NT2/D1 (cell line): ENCODE measurements around the gene RAB31.

Experiments used
- DNase-seq: peaks from one replicate; pipeline ENCODE4 v3.0.0-alpha.2; 2011; ENCODE audit warnings: low read depth, low spot score
- H3K27me3 ChIP-seq: 2 replicates; pipeline ENCODE4 v1.6.0; 2011; ENCODE audit warnings: mild to moderate bottlenecking; ENCODE audit not compliant: insufficient read length, insufficient read depth
- H3K36me3 ChIP-seq: 2 replicates; pipeline ENCODE4 v1.6.1; 2011; ENCODE audit warnings: mild to moderate bottlenecking, low read length, mixed read lengths; ENCODE audit not compliant: insufficient read depth, insufficient read length
- H3K4me1 ChIP-seq: 2 replicates; pipeline ENCODE4 v1.5.1; 2011; ENCODE audit not compliant: insufficient read depth, insufficient read length
- H3K4me3 ChIP-seq: 2 replicates; pipeline ENCODE4 v1.5.1; 2011; ENCODE audit warnings: low read depth; ENCODE audit not compliant: insufficient read length
- H3K9ac ChIP-seq: 2 replicates; pipeline ENCODE4 v1.6.0; 2011; ENCODE audit warnings: low read depth; ENCODE audit not compliant: insufficient read length
- H3K9me3 ChIP-seq: 2 replicates; pipeline ENCODE4 v1.5.1; 2011; ENCODE audit warnings: mild to moderate bottlenecking, low read length; ENCODE audit not compliant: insufficient read depth
- SUZ12 ChIP-seq: IDR thresholded peaks from 2 replicates; pipeline ENCODE4 v1.6.1; 2011; ENCODE audit not compliant: insufficient read length, insufficient read depth; ENCODE audit errors: extremely low read depth
- YY1 ChIP-seq: IDR thresholded peaks from 2 replicates; pipeline ENCODE4 v1.6.1; 2011; ENCODE audit not compliant: insufficient read length, insufficient read depth
- ZNF274 ChIP-seq: IDR thresholded peaks from 2 replicates; pipeline ENCODE4 v1.6.1; 2011; ENCODE audit warnings: mild to moderate bottlenecking, low read depth, low read length

The RAB31 gene

GRCh38 chr18:9835825-9836224, 127.7 kb downstream of the RAB31 start:
- peaks cover 11% of the 10 kb centered on the region for H3K4me1 ChIP-seq
- TF ChIP-seq ZNF274, result no peak
- no peak for TF ChIP-seq SUZ12
- no peak for TF ChIP-seq YY1
- no peaks in the 10 kb centered on the region for H3K27me3 ChIP-seq
- H3K36me3 ChIP-seq, result peaks cover 23% of the 10 kb centered on the region
- DNase-seq, result no peak
- H3K4me3 ChIP-seq, result no peak overlapping the region
- no peaks in the 10 kb centered on the region for H3K9me3 ChIP-seq
- H3K9ac ChIP-seq, result no peak overlapping the region

GRCh38 chr18:9838144-9838877, 130.2 kb downstream of the RAB31 start:
- no peaks in the 10 kb centered on the region for H3K9me3 ChIP-seq
- TF ChIP-seq SUZ12 (no peak), ZNF274 (no peak), YY1 (no peak)
- H3K27me3 ChIP-seq, result no peaks in the 10 kb centered on the region
- peaks cover 11% of the 10 kb centered on the region for H3K4me1 ChIP-seq
- peaks cover 16% of the 10 kb centered on the region for H3K36me3 ChIP-seq
- DNase-seq, result peak; percentile 85
- no peak overlapping the region for H3K4me3 ChIP-seq
- H3K9ac ChIP-seq, result no peak overlapping the region

GRCh38 chr18:9839211-9839610, 131.1 kb downstream of the RAB31 start:
- TF ChIP-seq ZNF274, result no peak
- TF ChIP-seq YY1, result no peak
- TF ChIP-seq SUZ12, result no peak

GRCh38 chr18:9839853-9840252, 131.8 kb downstream of the RAB31 start:
- no peak for DNase-seq
- Histone ChIP-seq H3K27me3 (no peaks in the 10 kb centered on the region), H3K9ac (no peak overlapping the region), H3K4me1 (peaks cover 11% of the 10 kb centered on the region), H3K9me3 (no peaks in the 10 kb centered on the region), H3K36me3 (peaks cover 14% of the 10 kb centered on the region), H3K4me3 (no peak overlapping the region)
- no peak for TF ChIP-seq ZNF274
- TF ChIP-seq YY1, result no peak
- no peak for TF ChIP-seq SUZ12

More at GRCh38 chr18:9839211-9839610, 131.1 kb downstream of the RAB31 start:
- H3K27me3 ChIP-seq, result no peaks in the 10 kb centered on the region
- no peak for DNase-seq
- peaks cover 11% of the 10 kb centered on the region for H3K4me1 ChIP-seq
- no peaks in the 10 kb centered on the region for H3K9me3 ChIP-seq
- H3K4me3 ChIP-seq, result no peak overlapping the region
- H3K9ac ChIP-seq, result no peak overlapping the region
- H3K36me3 ChIP-seq, result peaks cover 14% of the 10 kb centered on the region

- no peak for DNase-seq
- Histone ChIP-seq H3K36me3 (peaks cover 26% of the 10 kb centered on the region), H3K9ac (no peak overlapping the region), H3K4me3 (no peak overlapping the region), H3K4me1 (peaks cover 11% of the 10 kb centered on the region), H3K9me3 (no peaks in the 10 kb centered on the region), H3K27me3 (no peaks in the 10 kb centered on the region)
- TF ChIP-seq SUZ12 (no peak), ZNF274 (no peak), YY1 (no peak)
Observed at GRCh38 chr18:9841752-9842151, 133.7 kb downstream of the RAB31 start.

DNA sequence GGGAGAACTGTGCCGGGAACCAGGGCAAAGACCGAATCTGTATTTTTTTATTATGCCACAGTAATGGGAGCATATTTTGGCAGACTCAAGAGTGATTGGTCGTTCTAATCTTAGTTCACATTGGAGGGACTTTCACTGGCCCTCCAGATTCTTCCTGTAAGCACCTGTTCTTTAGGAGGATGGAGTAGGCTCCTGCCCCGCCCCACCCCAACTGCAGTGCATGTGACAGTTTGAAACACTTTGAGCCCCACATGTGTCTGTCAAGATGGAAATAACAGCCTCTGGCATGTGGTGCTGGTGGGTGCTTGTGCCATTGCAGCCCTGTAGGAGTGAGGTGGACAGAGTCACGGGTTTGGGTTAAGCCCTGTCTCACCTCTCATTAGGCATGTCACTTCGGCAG, 134.3 kb downstream of the RAB31 start:
- H3K27me3 ChIP-seq, result no peaks in the 10 kb centered on the region
- H3K4me1 ChIP-seq, result peaks cover 11% of the 10 kb centered on the region
- TF ChIP-seq SUZ12 (no peak), YY1 (no peak), ZNF274 (no peak)
- H3K9me3 ChIP-seq, result no peaks in the 10 kb centered on the region
- peaks cover 32% of the 10 kb centered on the region for H3K36me3 ChIP-seq
- no peak for DNase-seq
- no peak overlapping the region for H3K4me3 ChIP-seq
- H3K9ac ChIP-seq, result no peak overlapping the region

DNA sequence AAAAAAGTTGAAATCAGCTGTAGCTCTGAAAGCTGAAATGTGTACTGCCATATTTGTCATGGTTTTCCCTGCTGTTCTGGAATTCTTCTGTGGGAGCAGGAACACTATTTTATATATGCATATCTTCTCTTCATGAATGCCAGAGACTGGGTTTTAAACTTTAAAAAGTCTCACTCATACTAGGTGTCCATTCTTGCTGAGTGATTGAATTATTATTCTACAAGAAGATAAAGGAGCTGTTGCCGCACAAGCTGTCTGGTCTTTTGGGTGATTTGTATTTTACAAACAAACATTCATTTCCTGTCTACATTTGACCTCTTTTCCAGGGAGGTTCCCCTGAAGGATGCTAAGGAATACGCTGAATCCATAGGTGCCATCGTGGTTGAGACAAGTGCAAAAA, 137.2 kb downstream of the RAB31 start:
- H3K4me1 ChIP-seq, result peaks cover 2% of the 10 kb centered on the region
- peaks cover 41% of the 10 kb centered on the region for H3K36me3 ChIP-seq
- no peak for TF ChIP-seq YY1
- no peak for TF ChIP-seq ZNF274
- TF ChIP-seq SUZ12, result no peak
- no peak overlapping the region for H3K4me3 ChIP-seq
- DNase-seq, result no peak
- no peaks in the 10 kb centered on the region for H3K27me3 ChIP-seq
- H3K9me3 ChIP-seq, result no peaks in the 10 kb centered on the region
- no peak overlapping the region for H3K9ac ChIP-seq
